HepG2 (cell line): Measurements from ENCODE around the gene RPGRIP1. TPM values are rescaled to one million over a fixed set of nuclear protein-coding genes. Genes with fewer than 3 reads are reported as not detected.
A peak's percentile ranks its signal among the peaks of the same experiment; 100 is the strongest.

Experiments
- DZIP1 ChIP-seq: sonication (generic); formaldehyde crosslinking; IDR thresholded peaks from 2 replicates; pipeline ENCODE4 v1.5.0; 2020; ENCODE audit warnings: mild to moderate bottlenecking, missing genetic modification reagents
- FOSL2 ChIP-seq: sonication (generic); formaldehyde crosslinking; IDR thresholded peaks from 2 replicates; pipeline ENCODE4 v1.4.0; 2020; ENCODE audit warnings: missing genetic modification reagents
- FOXK1 ChIP-seq: sonication (generic); formaldehyde crosslinking; IDR thresholded peaks from 2 replicates; pipeline ENCODE4 v1.4.0; 2020; ENCODE audit warnings: low read depth, missing genetic modification reagents, borderline replicate concordance
- HINFP ChIP-seq: sonication (generic); formaldehyde crosslinking; IDR thresholded peaks from 2 replicates; pipeline ENCODE4 v1.4.0; 2020; ENCODE audit warnings: low read depth, mild to moderate bottlenecking, missing genetic modification reagents
- HMG20B ChIP-seq: conservative IDR thresholded peaks from 2 replicates; pipeline ENCODE4 v1.6.1; 2016; ENCODE audit warnings: missing genetic modification reagents, missing compliant biosample characterization
- HNRNPK ChIP-seq: fragments of 200-400 bp; formaldehyde crosslinking; IDR thresholded peaks from 2 replicates; pipeline ENCODE4 v1.6.1; 2018; ENCODE audit warnings: low read length, low read depth, moderate library complexity, mild to moderate bottlenecking; ENCODE audit not compliant: poor library complexity, severe bottlenecking
- JARID2 ChIP-seq: sonication (generic); formaldehyde crosslinking; IDR thresholded peaks from 2 replicates; pipeline ENCODE4 v1.8.1; 2023; ENCODE audit warnings: missing genetic modification reagents, inconsistent platforms; ENCODE audit not compliant: insufficient replicate concordance
- MTERF4 ChIP-seq: sonication (generic); formaldehyde crosslinking; IDR thresholded peaks from 2 replicates; pipeline ENCODE4 v1.8.0; 2023; ENCODE audit warnings: mild to moderate bottlenecking, missing genetic modification reagents
- PATZ1 ChIP-seq: sonication (generic); formaldehyde crosslinking; IDR thresholded peaks from 2 replicates; pipeline ENCODE4 v1.4.0; 2020; ENCODE audit warnings: missing genetic modification reagents
- PITX1 ChIP-seq: sonication (generic); formaldehyde crosslinking; IDR thresholded peaks from 2 replicates; pipeline ENCODE4 v1.5.1; 2020; ENCODE audit warnings: mild to moderate bottlenecking, missing genetic modification reagents
- SAP130 ChIP-seq: IDR thresholded peaks from 2 replicates; pipeline ENCODE4 v1.6.1; 2016; ENCODE audit warnings: low read depth
- STAT5B ChIP-seq: sonication (generic); formaldehyde crosslinking; IDR thresholded peaks from 2 replicates; pipeline ENCODE4 v1.4.0; 2020; ENCODE audit warnings: missing genetic modification reagents
- TCF7L2 ChIP-seq: IDR thresholded peaks from 2 replicates; pipeline ENCODE4 v1.6.1; 2011; ENCODE audit warnings: mild to moderate bottlenecking, low read depth, low read length, moderate library complexity
- TOE1 ChIP-seq: sonication (generic); formaldehyde crosslinking; IDR thresholded peaks from 2 replicates; pipeline ENCODE4 v1.4.0; 2020; ENCODE audit warnings: mild to moderate bottlenecking, missing genetic modification reagents
- ZMYM4 ChIP-seq: sonication (generic); formaldehyde crosslinking; IDR thresholded peaks from 2 replicates; pipeline ENCODE4 v1.8.1; 2023; ENCODE audit warnings: mild to moderate bottlenecking, missing genetic modification reagents
- ZNF180 ChIP-seq: sonication (generic); formaldehyde crosslinking; IDR thresholded peaks from 2 replicates; pipeline ENCODE4 v1.4.0; 2020; ENCODE audit warnings: low read depth, missing genetic modification reagents, borderline replicate concordance
- ZNF280B ChIP-seq: sonication (generic); formaldehyde crosslinking; IDR thresholded peaks from 2 replicates; pipeline ENCODE4 v1.5.0; 2020; ENCODE audit warnings: missing genetic modification reagents, mild to moderate bottlenecking, borderline replicate concordance
- ZNF501 ChIP-seq: sonication (generic); formaldehyde crosslinking; IDR thresholded peaks from 2 replicates; pipeline ENCODE4 v1.5.1; 2020; ENCODE audit warnings: mild to moderate bottlenecking, moderate library complexity, missing genetic modification reagents
- ZNF644 ChIP-seq: IDR thresholded peaks from 2 replicates; pipeline ENCODE4 v1.6.1; 2016; ENCODE audit warnings: low read depth
- ZNF7 ChIP-seq: IDR thresholded peaks from 2 replicates; pipeline ENCODE4 v1.6.1; 2016; ENCODE audit warnings: missing biosample characterization, missing genetic modification reagents
- ZSCAN21 ChIP-seq: sonication (generic); formaldehyde crosslinking; IDR thresholded peaks from 2 replicates; pipeline ENCODE4 v1.8.0; 2022; ENCODE audit warnings: mild to moderate bottlenecking, missing genetic modification reagents, moderate library complexity, borderline replicate concordance
- ZSCAN31 ChIP-seq: sonication (generic); formaldehyde crosslinking; IDR thresholded peaks from 2 replicates; pipeline ENCODE4 v1.5.0; 2020; ENCODE audit warnings: low read depth, mild to moderate bottlenecking, missing genetic modification reagents
- polyA plus RNA-seq, 8 experiments: library from polyadenylated mRNA; depleted of rRNA in 3 of 8; stranded (reverse) in 7 of 8; unstranded in 1 of 8; fragments of >200 nt; fragmentation: Illumina TruSeq in 4 of 8; extraction: Trizol in 4 of 8; gene quantifications; 2 replicates each; pipeline versions ENCODE4 v1.2.1 to v1.2.3, GENCODE V29; 2011 to 2016; ENCODE audit warnings: low read depth in 4 of 8, missing spikeins in 1 of 8, mixed read lengths in 1 of 8; ENCODE audit not compliant: insufficient read depth in 1 of 8
- total RNA-seq, 5 experiments: library from RNA; depleted of rRNA; stranded (reverse); fragments of >200 nt; fragmentation: Illumina TruSeq; extraction: Trizol; gene quantifications; 2 replicates each; pipeline ENCODE4 v1.2.3, GENCODE V29; 2016; ENCODE audit warnings: low read depth in 1 of 5

RPGRIP1 gene
- total and polyA plus RNA-seq, 2 of the 13 experiments (the other 11 are each of a cell fraction or from before 2014, with no cell fraction given): 0.13 to 1.1 TPM

- no peak for TF ChIP-seq MTERF4 (CRISPR knock-in tag)
- TF ChIP-seq TOE1: no peak
- no peak for TF ChIP-seq TCF7L2
- TF ChIP-seq ZNF501 (CRISPR knock-in tag): peak; percentile 40; the same call in 1 of the 2 replicates
- TF ChIP-seq HMG20B (CRISPR knock-in tag): 0 out of 2 replicates have a peak, but pooled peaks have one; percentile 35
- no peak for TF ChIP-seq ZNF280B
- TF ChIP-seq DZIP1 (CRISPR knock-in tag): no peak
- TF ChIP-seq STAT5B (CRISPR knock-in tag): no peak
- no peak for TF ChIP-seq HINFP (CRISPR knock-in tag)
- peak; percentile 30; the same call in 1 of the 2 replicates for TF ChIP-seq ZMYM4 (CRISPR knock-in tag)
- no peak for TF ChIP-seq ZNF7 (CRISPR knock-in tag)
- peak; percentile 25; the same call in 1 of the 2 replicates for TF ChIP-seq FOSL2
- no peak for TF ChIP-seq HNRNPK
- TF ChIP-seq ZNF180: no peak
- peak; percentile 46; the same call in 1 of the 2 replicates for TF ChIP-seq FOXK1 (CRISPR knock-in tag)
- no peak for TF ChIP-seq ZSCAN31
- TF ChIP-seq JARID2: no peak
- TF ChIP-seq ZNF644 (CRISPR knock-in tag): peak; percentile 14; the same call in 1 of the 2 replicates
- TF ChIP-seq PITX1 (CRISPR knock-in tag): 0 out of 2 replicates have a peak, but pooled peaks have one; percentile 18
- peak; percentile 39 for TF ChIP-seq SAP130 (CRISPR knock-in tag)
- peak; percentile 26; the same call in 1 of the 2 replicates for TF ChIP-seq PATZ1 (CRISPR knock-in tag)
- 0 out of 2 replicates have a peak, but pooled peaks have one; percentile 19 for TF ChIP-seq ZSCAN21 (CRISPR knock-in tag)
Observed at GRCh38 chr14:21298358-21298757, 18.5 kb downstream of the RPGRIP1 start (continued).
